GM18907 (cell line): ENCODE measurements around the gene CD180.

Experiments
- ATAC-seq: cut with Tn5 transposase; IDR thresholded peaks from one replicate; pipeline ENCODE4 v1.9.1; 2021; ENCODE audit warnings: mild to moderate bottlenecking, moderate library complexity; ENCODE audit not compliant: unreplicated experiment

CD180 gene

GRCh38 chr5:67214036-67214435, 17.4 kb upstream of the CD180 start:
- no peak for ATAC-seq

DNA sequence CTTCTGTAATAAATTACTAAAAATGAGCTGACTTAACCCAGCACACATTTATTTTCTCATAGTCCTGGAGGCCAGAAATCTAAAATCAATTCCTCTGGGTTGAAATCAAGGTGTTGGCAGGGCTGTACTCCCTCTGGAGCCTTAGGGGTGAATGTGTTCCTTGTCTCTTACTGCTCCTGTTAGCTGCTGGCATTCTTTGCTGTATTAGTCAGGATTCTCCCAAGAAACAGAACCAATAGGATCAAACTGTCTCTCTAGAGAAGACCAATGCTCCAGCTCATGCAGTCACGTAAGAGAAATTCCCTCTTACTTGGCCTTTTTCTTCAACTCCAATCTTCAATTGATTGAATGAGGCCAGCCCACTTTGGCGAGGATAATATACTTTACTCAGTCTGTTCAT, 15.3 kb upstream of the CD180 start:
- no peak for ATAC-seq

DNA sequence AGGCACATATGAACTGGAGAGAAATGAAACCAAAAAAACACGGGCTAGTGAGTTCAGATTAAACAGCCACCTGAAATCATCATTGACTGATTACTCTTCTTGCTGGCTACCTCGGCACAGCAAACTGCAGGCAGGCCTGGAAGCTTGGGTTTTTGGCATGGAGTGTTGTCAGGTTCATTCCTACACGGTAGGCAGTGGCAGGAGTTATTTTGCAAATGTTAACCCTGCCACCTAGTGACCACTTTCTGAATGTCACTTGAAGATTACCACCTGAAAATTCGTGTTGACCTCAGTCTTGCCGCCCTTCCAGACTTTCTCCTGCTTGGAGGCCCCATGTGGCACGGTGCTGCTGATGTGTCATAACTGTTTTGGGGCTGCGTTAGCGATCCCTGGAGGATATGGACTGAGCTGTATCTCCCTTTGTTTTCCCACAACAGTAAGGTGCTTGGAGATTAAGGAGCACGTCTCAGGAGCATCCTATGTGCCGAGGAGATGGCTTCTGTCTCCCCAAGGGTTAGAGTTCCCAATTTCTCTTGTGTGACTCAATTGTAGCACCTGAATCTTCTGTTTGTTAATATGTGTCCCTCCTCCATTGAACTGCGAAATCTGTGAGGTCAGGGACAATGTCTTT, 12.7 kb upstream of the CD180 start:
- ATAC-seq = peak; percentile 38

DNA sequence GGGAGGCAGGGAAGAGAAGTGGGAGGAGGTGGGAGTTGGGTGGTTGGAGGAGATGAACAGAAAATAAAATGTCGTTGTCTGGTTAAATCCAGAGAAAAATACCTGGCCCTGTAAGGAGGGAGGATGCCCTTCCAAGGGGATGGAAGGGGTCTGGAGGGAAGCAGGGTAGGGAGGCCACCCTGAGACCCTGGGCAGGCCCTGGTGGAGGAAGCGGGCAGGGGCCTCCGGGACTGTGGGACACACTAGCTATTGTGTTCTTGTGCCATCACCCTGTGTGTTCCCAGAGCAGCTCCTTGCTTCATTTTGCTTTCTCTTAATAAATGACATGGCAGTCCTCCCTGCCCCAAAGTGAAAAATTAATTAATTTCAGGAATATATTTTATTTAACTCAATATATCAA, 11.8 kb upstream of the CD180 start:
- ATAC-seq = no peak

DNA sequence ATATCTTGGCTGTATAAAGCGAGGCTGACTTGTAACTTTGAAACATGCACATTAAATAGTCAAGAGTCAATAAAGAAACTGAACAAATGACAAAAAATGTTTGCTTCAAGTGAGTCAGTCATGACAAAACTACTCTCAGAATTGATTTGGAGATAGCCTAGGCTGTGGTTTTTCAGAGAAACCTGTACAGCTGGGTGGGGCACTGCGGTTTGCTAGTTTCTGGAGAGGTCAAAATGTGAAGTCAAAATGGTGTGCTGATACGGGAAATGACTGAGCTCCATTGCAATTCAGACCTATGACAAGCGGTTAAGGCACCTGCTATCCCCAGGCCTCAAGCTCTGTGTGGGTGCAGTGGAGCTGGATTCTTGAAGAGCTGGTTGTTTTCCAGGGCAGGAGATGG, 10.3 kb upstream of the CD180 start:
- peak; percentile 85 for ATAC-seq

DNA sequence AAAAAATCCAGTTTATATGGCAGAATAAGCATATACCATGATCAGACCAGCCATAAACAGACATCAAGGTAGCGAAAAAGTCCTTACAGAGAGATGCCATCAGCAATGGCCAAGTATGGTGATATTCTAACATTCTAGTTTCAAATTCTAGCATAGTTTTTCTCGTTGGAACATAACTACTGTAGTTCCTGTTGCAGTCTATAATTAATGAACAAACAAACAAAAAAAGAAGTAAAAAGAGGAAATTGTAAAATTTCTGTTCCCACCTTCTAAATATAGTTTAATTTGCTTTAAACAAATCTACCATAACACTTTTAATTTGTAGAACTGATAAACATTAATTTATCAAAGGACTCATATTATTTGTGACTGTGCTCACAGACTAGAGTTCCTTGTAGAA, 9.9 kb upstream of the CD180 start:
- ATAC-seq = peak; percentile 53

DNA sequence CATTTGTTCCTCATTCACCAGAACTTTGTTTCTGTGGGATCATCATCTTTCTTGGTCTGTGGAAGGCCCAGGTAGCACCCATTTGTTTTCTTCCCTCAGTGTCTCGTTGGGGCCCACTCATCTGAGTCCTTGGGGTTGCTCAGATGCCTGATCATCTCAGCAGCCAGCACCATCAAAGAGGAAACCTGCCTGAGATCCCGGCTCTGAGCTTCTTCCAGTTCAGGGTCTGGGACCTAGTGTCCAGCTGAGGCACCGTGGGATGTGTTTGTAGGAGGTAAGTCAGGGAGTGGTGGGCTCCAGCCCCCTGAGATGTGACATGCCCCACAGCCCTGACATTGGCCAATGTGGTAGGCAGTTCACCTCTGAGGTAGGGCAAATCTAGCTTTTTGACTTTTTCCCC, 9.4 kb upstream of the CD180 start:
- ATAC-seq = no peak

GRCh38 chr5:67204821-67205220, 8.2 kb upstream of the CD180 start:
- no peak for ATAC-seq

GRCh38 chr5:67203701-67204074, 7.1 kb upstream of the CD180 start:
- ATAC-seq = no peak

DNA sequence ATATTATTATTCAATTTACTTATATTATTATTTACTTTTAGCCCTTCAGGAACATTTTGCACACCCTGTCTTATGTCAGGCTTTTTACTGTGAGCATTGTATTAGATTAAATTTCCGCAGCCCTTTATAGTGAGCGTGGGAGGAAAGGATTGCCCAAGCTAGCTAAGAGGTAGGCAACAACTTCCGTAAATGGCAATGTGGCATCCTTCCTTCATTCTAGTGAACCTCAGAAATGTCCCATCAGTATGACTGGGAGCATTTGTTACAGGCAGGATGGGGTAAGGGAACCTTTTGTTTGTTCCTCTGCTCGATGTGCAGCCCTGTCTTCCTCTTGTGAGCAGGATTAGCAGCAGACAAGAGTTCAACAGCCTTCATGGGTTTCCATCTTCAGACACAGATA, 6.2 kb upstream of the CD180 start:
- ATAC-seq = no peak

- ATAC-seq = no peak
These were observed 5.4 kb upstream of the CD180 start for GRCh38 chr5:67201897-67202549.

GRCh38 chr5:67200809-67201562, 4.4 kb upstream of the CD180 start:
- no peak for ATAC-seq

- peak; percentile 25 for ATAC-seq
These were observed 3.3 kb upstream of the CD180 start for GRCh38 chr5:67199859-67200258.

DNA sequence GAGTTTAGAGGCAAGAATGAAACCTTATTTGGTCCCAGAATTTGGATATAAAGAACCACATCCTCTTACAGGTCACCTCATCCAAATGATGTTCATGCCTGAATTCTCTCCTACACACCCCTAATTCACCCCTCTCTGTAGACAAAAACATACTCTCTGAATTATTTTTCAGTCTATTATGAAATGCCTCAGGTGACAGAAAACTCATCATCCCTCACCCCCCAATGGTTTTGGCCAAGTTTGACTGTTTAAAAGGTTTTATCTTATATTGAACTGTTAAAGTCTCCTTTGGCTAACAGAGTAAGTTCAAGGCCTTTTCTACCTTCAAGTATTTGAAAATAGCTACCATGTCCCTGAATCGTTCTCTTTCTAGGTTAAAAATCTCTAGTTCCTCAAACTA, 2.3 kb upstream of the CD180 start:
- no peak for ATAC-seq

GRCh38 chr5:67197536-67197935, 937 bp upstream of the CD180 start:
- no peak for ATAC-seq

DNA sequence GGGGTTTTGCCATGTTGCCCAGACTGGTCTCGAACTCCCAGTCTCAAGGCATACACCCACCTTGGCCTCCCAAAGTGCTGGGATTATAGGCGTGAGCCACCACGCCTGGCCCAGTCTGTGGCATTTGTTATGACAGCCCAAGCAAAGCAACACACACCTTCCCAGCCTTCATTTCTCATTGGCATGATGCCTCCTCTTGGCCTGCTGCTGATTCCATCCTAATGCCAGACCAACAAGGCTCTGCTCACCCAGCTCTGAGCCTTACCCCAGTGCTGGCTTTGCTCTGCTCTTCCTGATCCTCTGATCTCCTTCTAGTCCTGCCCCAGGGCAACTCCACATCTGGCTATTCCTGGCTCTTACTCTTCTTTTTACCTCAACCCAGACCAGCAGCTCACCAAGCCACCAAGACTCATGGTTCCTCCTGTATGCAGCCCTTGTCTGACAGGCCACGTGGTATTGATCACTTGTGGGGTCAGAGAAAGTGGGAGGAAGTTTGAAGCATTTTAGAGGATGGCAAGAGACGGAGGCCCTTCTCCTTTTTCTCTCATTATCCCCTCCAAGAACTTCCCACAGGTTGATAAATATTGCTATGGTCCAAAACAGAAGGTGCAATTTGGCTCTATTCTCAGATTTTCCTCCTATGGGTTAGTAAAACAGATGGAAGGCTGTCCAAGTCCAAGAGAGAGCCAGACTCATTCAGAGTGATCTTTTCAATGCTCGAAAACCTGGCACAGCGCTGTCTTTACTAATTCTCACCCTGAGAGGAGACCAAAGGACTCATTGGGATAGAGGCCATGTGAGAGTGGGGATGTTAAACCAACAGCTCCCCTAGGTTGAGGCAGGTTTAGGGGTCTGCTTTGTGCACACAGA, 958 bp downstream of the CD180 start:
- peak; percentile 35 for ATAC-seq

GRCh38 chr5:67194166-67194565, 2.4 kb downstream of the CD180 start:
- ATAC-seq = no peak

DNA sequence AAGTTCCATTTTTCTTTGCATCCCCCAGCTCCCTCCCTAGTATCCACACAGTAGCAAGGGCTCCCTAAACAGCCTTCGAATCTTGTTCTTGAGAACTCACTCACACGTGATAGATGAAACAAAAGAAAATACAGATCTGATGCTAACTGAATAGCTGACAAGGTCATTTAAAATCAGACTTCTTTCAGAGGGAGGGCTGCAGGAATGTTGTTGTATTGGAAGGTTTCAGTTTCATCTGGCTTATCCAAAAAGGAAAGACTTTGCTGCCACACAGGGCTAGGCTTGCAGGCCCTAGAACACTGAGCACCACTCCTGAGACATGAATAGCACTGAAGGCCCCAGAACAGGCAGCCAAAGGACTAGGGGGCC, 3.2 kb downstream of the CD180 start:
- ATAC-seq = no peak

DNA sequence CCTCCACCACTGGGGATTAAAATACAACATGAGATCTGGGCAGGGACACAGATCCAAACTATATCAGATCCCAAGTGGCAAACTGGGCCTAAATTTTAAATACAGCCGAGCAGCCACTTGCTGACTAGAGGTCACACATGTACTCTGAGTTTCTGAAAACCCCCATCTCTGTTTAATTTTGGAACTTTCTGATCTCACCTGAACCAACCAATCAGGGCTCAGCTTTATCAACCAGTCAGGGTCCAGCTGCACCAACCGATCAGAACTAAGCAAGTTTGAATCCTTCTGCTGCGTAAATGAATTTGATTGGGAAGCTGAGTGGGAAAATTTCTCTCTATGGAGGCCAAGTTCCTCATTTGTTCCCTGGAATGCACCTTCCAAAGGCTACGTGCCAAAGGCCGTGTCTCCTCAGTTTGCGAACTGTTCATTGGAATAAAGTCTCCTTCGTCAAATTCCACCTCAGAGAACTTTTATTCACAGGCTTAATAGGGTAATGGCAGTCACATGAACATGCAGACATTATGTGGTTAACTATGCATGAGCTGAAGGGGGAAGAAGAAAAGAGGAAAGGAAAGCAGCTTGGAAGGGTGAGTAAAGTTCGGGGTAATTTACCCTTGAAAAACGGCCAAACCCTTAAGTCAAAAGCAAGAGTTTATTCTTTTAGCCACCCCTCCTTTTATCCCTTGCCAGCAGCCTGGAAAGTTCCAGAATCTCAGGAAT, 3.7 kb downstream of the CD180 start:
- peak; percentile 33 for ATAC-seq

DNA sequence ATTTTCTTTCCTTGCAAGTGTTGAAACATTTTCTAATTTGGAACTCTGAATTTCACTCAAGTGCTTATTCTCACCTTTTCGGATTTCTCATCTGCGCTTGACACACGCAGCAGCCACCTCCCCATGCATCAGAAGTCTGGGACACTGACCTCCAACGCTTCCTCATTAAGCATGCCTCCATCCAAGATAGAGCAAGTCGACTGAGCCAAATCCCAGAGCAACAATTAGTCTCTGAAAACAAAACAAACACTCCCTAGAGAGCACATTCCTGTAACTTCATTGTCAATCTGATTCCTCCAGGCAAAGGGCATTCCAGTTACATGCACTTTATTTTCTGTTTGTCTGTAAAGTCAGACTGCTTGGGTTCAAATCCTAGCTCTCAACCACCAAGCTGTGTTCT, 5.7 kb downstream of the CD180 start:
- ATAC-seq = no peak

GRCh38 chr5:67190410-67190809, 6.2 kb downstream of the CD180 start:
- ATAC-seq = no peak
